Kidney (tissue), 14 donors: ENCODE results near the gene NET1. TPM values are rescaled to one million over a fixed set of nuclear protein-coding genes. Genes with fewer than 3 reads are reported as not detected.

Source experiments
- DNase-seq, 5 donors: peaks; one replicate each; pipeline ENCODE4 v3.0.0-alpha.2; 2013 to 2020
- FAIRE-seq: peaks from 2 replicates; lab custom pipeline; 2012; peaks lifted over from hg19 to GRCh38; lab: Jason Lieb, UNC
- H3K27ac ChIP-seq, 2 donors: one replicate each; pipeline ENCODE4 v1.7.0; 2013; ENCODE audit warnings: low read depth in 2 of 2, low read length in 2 of 2, inconsistent platforms in 1 of 2
- H3K27me3 ChIP-seq: one replicate; pipeline ENCODE4 v1.7.1; 2013; ENCODE audit warnings: low read length, inconsistent platforms; ENCODE audit not compliant: control insufficient read depth, insufficient read depth
- H3K36me3 ChIP-seq, 3 donors: one replicate each; pipeline versions ENCODE4 v1.7.0 to v1.7.1; 2013; ENCODE audit warnings: low read length in 3 of 3, control low read depth in 1 of 3, inconsistent platforms in 1 of 3; ENCODE audit not compliant: insufficient read depth in 3 of 3, control insufficient read depth in 2 of 3
- H3K4me1 ChIP-seq, 3 donors: one replicate each; pipeline versions ENCODE4 v1.7.0 to v1.7.1; 2013; ENCODE audit warnings: low read length in 3 of 3, inconsistent platforms in 1 of 3, low read depth in 1 of 3; ENCODE audit not compliant: control insufficient read depth in 2 of 3, insufficient read depth in 2 of 3
- H3K4me3 ChIP-seq, 3 donors: one replicate each; pipeline versions ENCODE4 v1.7.0 to v1.8.1; 2013; ENCODE audit warnings: low read length in 3 of 3, control low read depth in 1 of 3, inconsistent platforms in 1 of 3
- H3K9ac ChIP-seq, 3 donors: one replicate each; pipeline versions ENCODE4 v1.7.0 to v1.7.1; 2013; ENCODE audit warnings: low read length in 3 of 3, control low read depth in 1 of 3, inconsistent platforms in 1 of 3
- H3K9me3 ChIP-seq, 3 donors: one replicate each; pipeline versions ENCODE4 v1.7.0 to v1.7.1; 2013; ENCODE audit warnings: low read length in 3 of 3, control low read depth in 1 of 3, inconsistent platforms in 1 of 3; ENCODE audit not compliant: control insufficient read depth in 2 of 3, insufficient read depth in 1 of 3
- CTCF ChIP-seq: IDR thresholded peaks from 3 replicates; pipeline ENCODE4 v1.5.1; 2012; ENCODE audit warnings: mild to moderate bottlenecking, moderate library complexity, borderline replicate concordance; ENCODE audit not compliant: insufficient read depth; ENCODE audit errors: extremely low read depth
- intact Hi-C: fragments of 100-400 bp; cut with DNase I; formaldehyde crosslinking; loops from one replicate; pipeline ENCODE4 v1.11.1; 2022
- polyA plus RNA-seq: library from polyadenylated mRNA; stranded (reverse); fragments of 350-450 nt; fragmentation: Illumina TruSeq; extraction: RNeasy Lipid Tissue Mini Kit (QIAGEN cat#74804); gene quantifications from one replicate; pipeline ENCODE4 v1.2.3, GENCODE V29; 2014; ENCODE audit warnings: low read depth, low replicate concordance; ENCODE audit not compliant: insufficient read depth
- total RNA-seq: library from RNA; stranded (reverse); fragmentation: NEBNext Ultra II Directional; extraction: Animal tissue kit (Norgen Biotek cat#: 25700); gene quantifications from one replicate; pipeline ENCODE4 v1.2.1, GENCODE V29; 2021
- donor health status: control.
- donor health status: control.
- donor health status: control.
- donor health status: control.
- donor health status: control.
- donor health status: DM: yes; HTN: yes; CAD: no.
- donor health status: Normal renal cell carcinoma (clear cell type).

Gene NET1
- total and polyA plus RNA-seq, 2 donors from 2014 or later, result 35.9 to 86.5 TPM

- FAIRE-seq, result no peak
- Histone ChIP-seq H3K9ac (no peak overlapping the region), H3K9me3 (no peaks in the 10 kb centered on the region), H3K27ac (no peak overlapping the region), H3K27me3 (no peaks in the 10 kb centered on the region), H3K36me3 (peaks cover 9 to 57% (median 37%) of the 10 kb centered on the region in 3 donors), H3K4me1 (peaks cover 0 to 4% (median 0%) of the 10 kb centered on the region in 3 donors), H3K4me3 (no peak overlapping the region)
- peak in 1 of 5 donors; percentile 34 for DNase-seq
- TF ChIP-seq CTCF, result no peak
- intact Hi-C loops, result no loop called here
Observed at GRCh38 chr10:5453749-5454489, 41.6 kb downstream of the NET1 start.

- intact Hi-C loops, result no loop called here
- no peak for TF ChIP-seq CTCF
- Histone ChIP-seq H3K36me3 (peaks cover 9 to 68% (median 39%) of the 10 kb centered on the region in 3 donors), H3K27me3 (no peaks in the 10 kb centered on the region), H3K4me1 (peaks cover 0 to 2% (median 0%) of the 10 kb centered on the region in 3 donors), H3K9ac (no peak overlapping the region), H3K9me3 (no peaks in the 10 kb centered on the region), H3K4me3 (no peak overlapping the region), H3K27ac (no peak overlapping the region)
- no peak for FAIRE-seq
- DNase-seq, result no peak
Observed at GRCh38 chr10:5456563-5456962, 44.2 kb downstream of the NET1 start.

- peaks cover 6 to 62% (median 34%) of the 10 kb centered on the region in 3 donors for H3K36me3 ChIP-seq
- no peak overlapping the region for H3K27ac ChIP-seq
- no peak for TF ChIP-seq CTCF
- intact Hi-C loops, result no loop called here
- no peak overlapping the region for H3K4me3 ChIP-seq
- no peak overlapping the region for H3K9ac ChIP-seq
- H3K9me3 ChIP-seq, result no peaks in the 10 kb centered on the region
- H3K4me1 ChIP-seq, result no peaks in the 10 kb centered on the region
- FAIRE-seq, result no peak
- no peak for DNase-seq
- H3K27me3 ChIP-seq, result no peaks in the 10 kb centered on the region
Observed at GRCh38 chr10:5457741-5458140, 45.4 kb downstream of the NET1 start.
